HepG2 (cell line): Measurements from ENCODE around the gene PPP1R15A. TPM values are rescaled to one million over a fixed set of nuclear protein-coding genes. Genes with fewer than 3 reads are reported as not detected.

Experiments used
- AGO2 ChIP-seq: fragments of 200-400 bp; formaldehyde crosslinking; optimal IDR thresholded peaks from 2 replicates; pipeline ENCODE3; 2017; ENCODE audit warnings: mild to moderate bottlenecking, low read depth, low read length, moderate library complexity
- ARNT ChIP-seq: fragments of 450-650 bp; IDR thresholded peaks from 2 replicates; pipeline ENCODE4 v1.6.1; 2017
- ATM ChIP-seq: fragments of 450-650 bp; IDR thresholded peaks from 2 replicates; pipeline ENCODE4 v1.7.1; 2017; ENCODE audit warnings: mild to moderate bottlenecking, borderline replicate concordance
- CBFB ChIP-seq: sonication (generic); formaldehyde crosslinking; IDR thresholded peaks from 2 replicates; pipeline ENCODE4 v1.4.0; 2020; ENCODE audit warnings: missing genetic modification reagents
- CBX1 ChIP-seq: IDR thresholded peaks from one replicate; pipeline ENCODE4 v1.6.1; 2016; ENCODE audit warnings: antibody characterized with exemption, low read depth
- CHCHD3 ChIP-seq: sonication (generic); formaldehyde crosslinking; IDR thresholded peaks from 2 replicates; pipeline ENCODE4 v1.8.0; 2022; ENCODE audit warnings: mild to moderate bottlenecking, missing genetic modification reagents, moderate library complexity
- DNMT3B ChIP-seq: conservative IDR thresholded peaks from 2 replicates; pipeline ENCODE4 v1.6.1; 2016; ENCODE audit warnings: missing biosample characterization, control low read depth
- HMG20A ChIP-seq: IDR thresholded peaks from 2 replicates; pipeline ENCODE4 v1.6.1; 2016; ENCODE audit warnings: borderline replicate concordance
- HNRNPUL1 ChIP-seq: fragments of 200-400 bp; formaldehyde crosslinking; IDR thresholded peaks from 2 replicates; pipeline ENCODE4 v1.6.1; 2017; ENCODE audit warnings: low read depth, mild to moderate bottlenecking, low read length, moderate library complexity
- HOXD1 ChIP-seq: sonication (generic); formaldehyde crosslinking; IDR thresholded peaks from 2 replicates; pipeline ENCODE4 v1.5.0; 2020; ENCODE audit warnings: missing genetic modification reagents
- JARID2 ChIP-seq: sonication (generic); formaldehyde crosslinking; IDR thresholded peaks from 2 replicates; pipeline ENCODE4 v1.8.1; 2023; ENCODE audit warnings: missing genetic modification reagents, inconsistent platforms; ENCODE audit not compliant: insufficient replicate concordance
- KMT2A ChIP-seq: sonication (generic); formaldehyde crosslinking; IDR thresholded peaks from 2 replicates; pipeline ENCODE4 v1.4.0; 2020; ENCODE audit warnings: missing genetic modification reagents
- NKX3-1 ChIP-seq: sonication (generic); formaldehyde crosslinking; IDR thresholded peaks from 2 replicates; pipeline ENCODE4 v1.5.0; 2020; ENCODE audit warnings: missing genetic modification reagents
- POGK ChIP-seq: sonication (generic); formaldehyde crosslinking; conservative IDR thresholded peaks from 2 replicates; pipeline ENCODE4 v1.8.0; 2022; ENCODE audit warnings: mild to moderate bottlenecking, moderate library complexity, missing genetic modification reagents
- RBAK ChIP-seq: sonication (generic); formaldehyde crosslinking; IDR thresholded peaks from 2 replicates; pipeline ENCODE4 v1.5.1; 2020; ENCODE audit warnings: mild to moderate bottlenecking, missing genetic modification reagents
- REPIN1 ChIP-seq: sonication (generic); formaldehyde crosslinking; IDR thresholded peaks from 2 replicates; pipeline ENCODE4 v1.8.0; 2022; ENCODE audit warnings: missing genetic modification reagents, low read depth, mild to moderate bottlenecking, borderline replicate concordance
- SIN3B ChIP-seq: fragments of 150-350 bp; IDR thresholded peaks from 2 replicates; pipeline ENCODE4 v1.6.1; 2014; ENCODE audit warnings: low read length
- SP140L ChIP-seq: sonication (generic); formaldehyde crosslinking; IDR thresholded peaks from 2 replicates; pipeline ENCODE4 v1.4.0; 2020; ENCODE audit warnings: missing genetic modification reagents, borderline replicate concordance
- SP5 ChIP-seq: IDR thresholded peaks from 2 replicates; pipeline ENCODE4 v1.6.1; 2016; ENCODE audit warnings: low read depth, borderline replicate concordance
- SYNCRIP ChIP-seq: fragments of 200-400 bp; formaldehyde crosslinking; IDR thresholded peaks from 2 replicates; pipeline ENCODE4 v1.6.1; 2018; ENCODE audit warnings: mild to moderate bottlenecking, low read depth, low read length; ENCODE audit not compliant: insufficient read depth
- THAP11 ChIP-seq: IDR thresholded peaks from 2 replicates; pipeline ENCODE4 v1.6.1; 2016; ENCODE audit warnings: missing biosample characterization, missing genetic modification reagents
- ZNF543 ChIP-seq: sonication (generic); formaldehyde crosslinking; IDR thresholded peaks from 2 replicates; pipeline ENCODE4 v1.4.0; 2020; ENCODE audit warnings: mild to moderate bottlenecking, missing genetic modification reagents
- ZNF709 ChIP-seq: sonication (generic); formaldehyde crosslinking; IDR thresholded peaks from 2 replicates; pipeline ENCODE4 v1.5.0; 2020; ENCODE audit warnings: mild to moderate bottlenecking, missing genetic modification reagents
- ZNF749 ChIP-seq: sonication (generic); formaldehyde crosslinking; IDR thresholded peaks from 2 replicates; pipeline ENCODE4 v1.8.0; 2022; ENCODE audit warnings: mild to moderate bottlenecking, missing genetic modification reagents, moderate library complexity, borderline replicate concordance
- ZNF766 ChIP-seq: sonication (generic); formaldehyde crosslinking; IDR thresholded peaks from 2 replicates; pipeline ENCODE4 v1.5.0; 2020; ENCODE audit warnings: missing genetic modification reagents, borderline replicate concordance
- ZNF773 ChIP-seq: sonication (generic); formaldehyde crosslinking; IDR thresholded peaks from 2 replicates; pipeline ENCODE4 v1.4.0; 2020; ENCODE audit warnings: missing genetic modification reagents, borderline replicate concordance
- ZNF839 ChIP-seq: sonication (generic); formaldehyde crosslinking; IDR thresholded peaks from 2 replicates; pipeline ENCODE4 v1.4.0; 2020; ENCODE audit warnings: missing genetic modification reagents, mild to moderate bottlenecking, borderline replicate concordance
- polyA plus RNA-seq, 8 experiments: library from polyadenylated mRNA; depleted of rRNA in 3 of 8; stranded (reverse) in 7 of 8; unstranded in 1 of 8; fragments of >200 nt; fragmentation: Illumina TruSeq in 4 of 8; extraction: Trizol in 4 of 8; gene quantifications; 2 replicates each; pipeline versions ENCODE4 v1.2.1 to v1.2.3, GENCODE V29; 2011 to 2016; ENCODE audit warnings: low read depth in 4 of 8, missing spikeins in 1 of 8, mixed read lengths in 1 of 8; ENCODE audit not compliant: insufficient read depth in 1 of 8
- total RNA-seq, 5 experiments: library from RNA; depleted of rRNA; stranded (reverse); fragments of >200 nt; fragmentation: Illumina TruSeq; extraction: Trizol; gene quantifications; 2 replicates each; pipeline ENCODE4 v1.2.3, GENCODE V29; 2016; ENCODE audit warnings: low read depth in 1 of 5
- TF ChIP-seq, protein P1 (sequence below): conservative IDR thresholded peaks from 2 replicates; pipeline ENCODE4 v1.6.1; 2018; ENCODE audit warnings: missing genetic modification reagents
- TF ChIP-seq, protein P2 (sequence below): sonication (generic); formaldehyde crosslinking; IDR thresholded peaks from 2 replicates; pipeline ENCODE4 v1.4.0; 2020; ENCODE audit warnings: missing genetic modification reagents, borderline replicate concordance

Gene PPP1R15A
- total and polyA plus RNA-seq, 2 of the 13 experiments (the other 11 are each of a cell fraction or from before 2014, with no cell fraction given): 15.6 to 18.5 TPM

DNA sequence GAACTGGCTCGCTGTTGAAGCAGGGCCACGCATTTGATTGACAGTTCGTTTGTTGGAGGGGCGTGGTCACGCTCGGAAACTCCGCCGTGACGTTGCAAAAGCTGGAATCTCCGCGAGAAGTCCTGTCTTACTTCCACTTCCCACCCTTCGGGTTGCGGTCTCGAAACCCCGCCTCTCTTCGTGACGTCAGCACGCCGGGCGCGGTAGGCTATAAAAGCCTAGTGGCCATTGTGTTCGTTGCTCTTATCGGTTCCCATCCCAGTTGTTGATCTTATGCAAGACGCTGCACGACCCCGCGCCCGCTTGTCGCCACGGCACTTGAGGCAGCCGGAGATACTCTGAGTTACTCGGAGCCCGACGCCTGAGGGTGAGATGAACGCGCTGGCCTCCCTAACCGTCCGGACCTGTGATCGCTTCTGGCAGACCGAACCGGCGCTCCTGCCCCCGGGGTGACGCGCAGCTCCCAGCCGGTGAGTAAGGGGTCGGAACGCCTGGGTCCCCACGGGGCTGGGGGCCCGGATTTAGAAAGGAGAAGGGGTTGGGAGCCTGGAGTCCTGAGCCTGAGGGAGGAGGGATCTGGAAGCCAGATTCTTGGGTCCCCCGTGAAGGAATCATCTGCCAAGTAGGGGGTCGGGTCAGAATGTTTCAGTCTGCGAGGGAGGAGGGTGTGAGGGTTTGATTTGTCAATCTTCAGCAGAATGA, at the start of gene PPP1R15A (continued):
- TF ChIP-seq ZNF773 (CRISPR knock-in tag): peak; percentile 85; the same call in 1 of the 2 replicates
- peak; percentile 58; the same call in 1 of the 2 replicates for TF ChIP-seq POGK
- no peak for TF ChIP-seq HOXD1
- TF ChIP-seq JARID2 (CRISPR knock-in tag): no peak
- no peak for TF ChIP-seq CHCHD3
- TF ChIP-seq ATM: no peak
- no peak for TF ChIP-seq NKX3-1 (CRISPR knock-in tag)
- TF ChIP-seq HNRNPUL1: no peak
- no peak for TF ChIP-seq SP140L (CRISPR knock-in tag)
- TF ChIP-seq SIN3B: 0 out of 2 replicates have a peak, but pooled peaks have one; percentile 31
- no peak for TF ChIP-seq REPIN1 (CRISPR knock-in tag)
- no peak for TF ChIP-seq CBX1
- no peak for TF ChIP-seq ZNF709 (CRISPR knock-in tag)
- TF ChIP-seq HMG20A (CRISPR knock-in tag): no peak
- peak; percentile 81 for TF ChIP-seq THAP11 (CRISPR knock-in tag)
- no peak for TF ChIP-seq SYNCRIP
- TF ChIP-seq, protein P1, sequence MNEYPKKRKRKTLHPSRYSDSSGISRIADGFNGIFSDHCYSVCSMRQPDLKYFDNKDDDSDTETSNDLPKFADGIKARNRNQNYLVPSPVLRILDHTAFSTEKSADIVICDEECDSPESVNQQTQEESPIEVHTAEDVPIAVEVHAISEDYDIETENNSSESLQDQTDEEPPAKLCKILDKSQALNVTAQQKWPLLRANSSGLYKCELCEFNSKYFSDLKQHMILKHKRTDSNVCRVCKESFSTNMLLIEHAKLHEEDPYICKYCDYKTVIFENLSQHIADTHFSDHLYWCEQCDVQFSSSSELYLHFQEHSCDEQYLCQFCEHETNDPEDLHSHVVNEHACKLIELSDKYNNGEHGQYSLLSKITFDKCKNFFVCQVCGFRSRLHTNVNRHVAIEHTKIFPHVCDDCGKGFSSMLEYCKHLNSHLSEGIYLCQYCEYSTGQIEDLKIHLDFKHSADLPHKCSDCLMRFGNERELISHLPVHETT (CRISPR knock-in tag): peak; percentile 35; the same call in 1 of the 2 replicates
- TF ChIP-seq ZNF766: no peak
- no peak for TF ChIP-seq RBAK (CRISPR knock-in tag)
- peak; percentile 88 for TF ChIP-seq AGO2
- 0 out of 2 replicates have a peak, but pooled peaks have one; percentile 33 for TF ChIP-seq DNMT3B
- TF ChIP-seq SP5 (CRISPR knock-in tag): peak; percentile 73; the same call in 1 of the 2 replicates
- no peak for TF ChIP-seq ZNF749 (CRISPR knock-in tag)
- no peak for TF ChIP-seq ARNT
- TF ChIP-seq KMT2A (CRISPR knock-in tag): 0 out of 2 replicates have a peak, but pooled peaks have one; percentile 52
- TF ChIP-seq CBFB: peak; percentile 62; the same call in 1 of the 2 replicates
- no peak for TF ChIP-seq ZNF839
- no peak for TF ChIP-seq ZNF543 (CRISPR knock-in tag)
- TF ChIP-seq, protein P2, sequence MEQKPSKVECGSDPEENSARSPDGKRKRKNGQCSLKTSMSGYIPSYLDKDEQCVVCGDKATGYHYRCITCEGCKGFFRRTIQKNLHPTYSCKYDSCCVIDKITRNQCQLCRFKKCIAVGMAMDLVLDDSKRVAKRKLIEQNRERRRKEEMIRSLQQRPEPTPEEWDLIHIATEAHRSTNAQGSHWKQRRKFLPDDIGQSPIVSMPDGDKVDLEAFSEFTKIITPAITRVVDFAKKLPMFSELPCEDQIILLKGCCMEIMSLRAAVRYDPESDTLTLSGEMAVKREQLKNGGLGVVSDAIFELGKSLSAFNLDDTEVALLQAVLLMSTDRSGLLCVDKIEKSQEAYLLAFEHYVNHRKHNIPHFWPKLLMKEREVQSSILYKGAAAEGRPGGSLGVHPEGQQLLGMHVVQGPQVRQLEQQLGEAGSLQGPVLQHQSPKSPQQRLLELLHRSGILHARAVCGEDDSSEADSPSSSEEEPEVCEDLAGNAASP (CRISPR knock-in tag): peak; percentile 44; the same call in 1 of the 2 replicates
